HG03575 (cell line): ENCODE measurements around the gene NPIPB6.

Source experiments
- ATAC-seq: cut with Tn5 transposase; IDR thresholded peaks from one replicate; pipeline ENCODE4 v1.9.1; 2021; ENCODE audit not compliant: unreplicated experiment, insufficient number of reproducible peaks, low FRiP score; ENCODE audit errors: extremely low read depth

NPIPB6 gene

DNA sequence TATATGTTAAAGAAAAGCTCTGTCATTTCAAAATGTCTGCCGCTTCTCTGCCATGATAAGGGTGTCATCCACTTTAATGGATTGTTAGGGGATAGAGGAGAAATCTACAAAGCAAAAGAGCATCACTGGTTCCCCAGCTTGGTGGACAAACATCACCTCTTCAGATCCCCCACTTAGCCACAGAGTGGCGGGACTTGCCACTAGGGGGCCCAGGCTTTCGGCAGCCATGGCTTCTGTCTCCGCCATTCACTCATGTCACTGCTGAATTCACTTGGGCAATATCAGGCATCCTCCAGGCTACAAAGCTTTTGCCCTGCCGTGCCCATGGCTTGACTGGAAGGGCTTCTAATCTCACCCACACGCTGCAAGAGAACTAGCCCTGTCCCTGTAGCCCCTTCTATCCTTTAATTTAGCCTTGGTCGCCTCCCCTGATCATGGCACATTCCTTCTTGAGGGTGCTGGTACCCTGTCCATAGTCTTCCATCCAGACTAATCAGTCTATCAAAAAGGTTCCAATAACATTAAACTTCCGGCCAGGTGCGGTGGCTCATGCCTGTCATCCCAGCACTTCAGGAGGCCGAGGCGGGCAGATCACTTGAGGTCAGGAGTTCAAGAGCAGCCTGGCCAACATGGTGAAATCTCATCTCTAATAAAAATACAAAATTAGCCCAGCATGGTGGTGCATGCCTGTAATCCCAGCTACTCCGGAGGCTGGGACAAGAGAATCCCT lies 36.3 kb downstream of the NPIPB6 start:
- no peak for ATAC-seq

DNA sequence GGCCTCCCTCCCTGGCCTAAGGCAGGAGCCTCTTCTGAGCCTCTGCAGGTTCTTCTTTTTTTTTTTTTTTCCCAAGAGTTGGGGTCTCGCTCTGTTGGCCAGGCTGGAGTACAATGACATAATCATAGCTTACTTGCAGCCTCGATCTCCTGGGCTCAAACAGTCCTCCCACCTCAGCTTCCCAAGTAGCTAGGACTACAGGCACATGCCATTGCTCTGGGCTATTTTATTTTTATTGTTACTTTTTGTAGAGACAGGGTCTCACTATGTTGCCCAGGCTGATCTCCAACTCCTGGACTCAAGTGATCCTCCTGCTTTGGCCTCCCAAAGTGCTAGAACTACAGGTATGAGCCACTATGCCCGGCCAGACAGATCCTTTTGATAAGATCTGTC lies 38.4 kb downstream of the NPIPB6 start:
- no peak for ATAC-seq

- ATAC-seq, result no peak
Measured at GRCh38 chr16:28324235-28324886, 38.9 kb downstream of the NPIPB6 start.

- no peak for ATAC-seq
Measured at GRCh38 chr16:28321700-28322411, 41.5 kb downstream of the NPIPB6 start.

DNA sequence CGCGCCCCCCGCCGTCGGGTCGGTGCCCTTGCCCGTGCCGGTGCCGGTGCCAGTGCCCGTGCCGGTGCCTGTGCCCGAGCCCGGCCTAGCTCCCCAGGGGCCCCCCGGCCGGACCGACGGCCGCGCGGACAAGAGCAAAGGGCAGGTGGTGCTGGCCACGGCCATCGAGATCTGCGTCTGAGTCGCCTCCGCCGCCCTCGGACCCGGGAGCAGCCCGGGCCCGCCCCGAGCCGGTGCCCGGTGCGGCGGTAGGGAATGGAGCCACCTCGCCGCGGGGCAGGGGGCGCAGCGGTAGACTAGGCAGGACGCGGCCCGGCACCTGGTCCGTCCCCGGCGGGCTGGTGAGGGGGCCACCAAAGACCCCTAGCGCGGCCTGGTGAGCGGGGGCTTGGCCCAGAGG lies 42.6 kb downstream of the NPIPB6 start:
- no peak for ATAC-seq

DNA sequence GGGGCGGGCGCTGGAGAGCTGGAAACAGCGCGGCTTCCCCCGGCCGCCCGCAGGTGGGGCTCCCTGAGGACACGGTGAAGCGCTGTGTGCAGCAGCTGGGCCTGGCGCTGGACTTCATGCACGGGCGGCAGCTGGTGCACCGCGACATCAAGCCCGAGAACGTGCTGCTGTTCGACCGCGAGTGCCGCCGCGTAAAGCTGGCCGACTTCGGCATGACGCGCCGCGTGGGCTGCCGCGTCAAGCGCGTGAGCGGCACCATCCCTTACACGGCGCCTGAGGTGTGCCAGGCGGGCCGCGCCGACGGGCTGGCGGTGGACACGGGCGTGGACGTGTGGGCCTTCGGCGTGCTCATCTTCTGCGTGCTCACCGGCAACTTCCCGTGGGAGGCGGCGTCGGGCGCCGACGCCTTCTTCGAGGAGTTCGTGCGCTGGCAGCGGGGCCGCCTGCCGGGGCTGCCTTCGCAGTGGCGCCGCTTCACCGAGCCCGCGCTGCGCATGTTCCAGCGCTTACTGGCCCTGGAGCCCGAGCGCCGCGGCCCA lies 43.2 kb downstream of the NPIPB6 start:
- no peak for ATAC-seq

GRCh38 chr16:28319476-28320022 lies 43.8 kb downstream of the NPIPB6 start:
- ATAC-seq, result no peak

DNA sequence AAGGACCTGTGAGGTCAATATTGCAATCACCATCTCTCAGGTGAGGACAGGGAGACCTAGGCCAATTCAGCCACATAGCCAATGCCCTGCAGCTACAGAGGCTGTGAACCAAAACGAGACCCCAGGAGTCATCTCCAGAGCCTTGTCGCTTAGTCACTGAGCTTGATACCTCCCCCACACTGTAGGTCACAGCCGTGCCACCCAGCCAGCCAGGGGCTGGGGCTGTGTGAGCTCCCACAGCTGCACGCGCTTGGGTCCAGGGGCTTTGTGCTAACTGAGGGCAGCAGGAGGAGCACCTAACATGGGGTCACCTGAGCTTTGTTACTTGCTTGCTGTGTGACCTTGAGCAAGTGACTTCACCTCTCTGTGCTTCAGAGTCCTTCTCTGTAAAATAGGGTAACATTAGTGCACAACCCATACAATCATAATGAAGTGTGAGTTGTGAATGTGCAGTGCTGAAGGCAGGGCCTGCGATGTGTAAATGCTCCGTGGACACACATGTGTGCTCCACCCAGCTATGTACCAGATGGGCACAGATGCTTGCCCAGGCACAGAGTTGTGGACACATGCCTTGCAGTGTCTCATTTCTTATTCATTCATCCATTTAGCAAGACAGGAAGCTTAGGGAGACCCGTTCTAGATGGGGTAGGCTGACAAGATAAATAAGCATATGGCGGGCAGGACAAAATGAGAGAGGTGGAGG lies 45.1 kb downstream of the NPIPB6 start:
- ATAC-seq, result no peak

GRCh38 chr16:28317040-28317880 lies 46.0 kb downstream of the NPIPB6 start:
- ATAC-seq, result no peak

GRCh38 chr16:28316054-28316453 lies 47.3 kb downstream of the NPIPB6 start:
- ATAC-seq, result no peak

DNA sequence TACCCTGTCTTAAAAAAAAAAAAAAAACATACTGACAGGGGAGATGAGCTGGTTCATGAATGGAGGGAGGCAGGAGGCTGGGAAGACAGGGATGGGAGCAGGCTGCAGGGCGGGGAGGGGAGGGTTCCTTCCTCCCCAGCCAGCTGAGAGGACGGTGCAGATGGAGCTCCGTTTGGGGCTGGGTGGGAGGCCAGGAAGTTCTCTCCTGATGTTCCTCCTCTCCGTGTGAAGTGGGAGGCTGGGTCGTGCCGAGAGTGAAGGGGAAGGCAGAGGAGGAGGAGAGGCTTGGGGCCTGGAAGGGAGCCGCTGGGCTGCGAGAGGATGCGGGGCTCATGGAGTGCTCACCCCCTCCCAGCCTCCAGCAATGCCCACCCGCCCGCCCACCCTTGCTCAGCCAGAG lies 49.7 kb downstream of the NPIPB6 start:
- no peak for ATAC-seq

DNA sequence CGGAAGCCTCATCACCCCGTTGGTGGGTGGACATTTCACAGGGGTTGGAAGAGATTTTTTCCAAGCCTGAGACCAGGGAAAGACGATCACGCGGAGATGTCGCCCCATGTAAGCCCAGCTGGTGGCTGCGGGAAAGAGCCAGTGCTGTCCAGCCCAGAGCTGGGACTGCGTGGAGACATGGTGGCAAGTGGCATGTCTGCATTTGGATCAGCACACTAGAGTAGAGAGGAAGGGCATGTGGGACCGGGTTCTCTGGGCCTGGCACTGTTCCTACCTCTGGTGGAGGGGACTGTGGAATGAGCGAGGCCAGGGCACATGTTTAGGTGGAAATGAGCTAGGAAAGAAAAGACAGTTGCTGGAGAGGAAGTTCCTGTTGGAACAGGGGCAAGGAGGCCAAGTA lies 51.0 kb downstream of the NPIPB6 start:
- ATAC-seq, result no peak

DNA sequence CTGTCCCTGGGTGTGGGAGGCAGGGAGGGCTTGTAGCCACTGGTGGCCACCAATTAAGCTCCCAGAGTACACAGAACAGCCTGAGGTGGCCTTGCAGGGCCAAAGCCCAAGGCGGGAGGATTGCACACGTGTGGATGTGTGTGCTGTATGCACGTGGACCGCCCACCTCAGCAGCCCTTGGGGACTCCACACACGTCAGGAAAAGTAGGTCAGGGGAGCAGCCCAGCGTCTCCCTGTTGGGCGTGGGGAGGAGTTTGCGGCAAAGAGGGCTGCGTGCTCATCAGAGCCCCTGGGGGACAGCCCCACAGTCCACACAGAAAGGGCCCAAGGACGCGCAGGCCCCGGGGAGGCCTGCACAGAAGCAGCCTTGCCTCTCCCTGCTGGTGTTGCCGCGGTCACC lies 51.4 kb downstream of the NPIPB6 start:
- ATAC-seq, result no peak

- no peak for ATAC-seq
Measured at GRCh38 chr16:28311413-28311812, 51.9 kb downstream of the NPIPB6 start.

GRCh38 chr16:28310796-28311195 lies 52.5 kb downstream of the NPIPB6 start:
- no peak for ATAC-seq

- no peak for ATAC-seq
Measured at GRCh38 chr16:28309811-28310311, 53.4 kb downstream of the NPIPB6 start.

GRCh38 chr16:28308794-28309584 lies 54.3 kb downstream of the NPIPB6 start:
- no peak for ATAC-seq
